GM12878 (cell line): ENCODE data around the gene DBN1. TPM values are rescaled to one million over a fixed set of nuclear protein-coding genes. Genes with fewer than 3 reads are reported as not detected.

Source experiments
- ATAC-seq: fragments of 200-7000 bp; cut with Tn5 transposase; 3 replicates; pipeline ENCODE4 v1.9.1; 2020; ENCODE audit warnings: mild to moderate bottlenecking, moderate library complexity
- BruUV-seq: library from RNA; stranded (reverse); fragments of 400-500 nt; replicated peaks from 2 replicates; lab custom pipeline; 2021; lab: Mats Ljungman, UMichigan
- CTCF ChIA-PET: fragments of 300-600 bp; sonication (Branson Sonifier 250); formaldehyde crosslinking; extraction: SDS; loops from one replicate; lab custom pipeline; 2021; ENCODE audit warnings: inconsistent platforms; lab: Yijun Ruan, JAX
- POLR2A ChIA-PET: fragments of 350-600 bp; formaldehyde crosslinking; extraction: SDS; loops from one replicate; lab custom pipeline; 2021; ENCODE audit warnings: inconsistent platforms; lab: Charles Lee
- RAD21 ChIA-PET: fragments of 300-600 bp; sonication (Branson Sonifier 250); formaldehyde crosslinking; loops from one replicate; lab custom pipeline; 2023; ENCODE audit warnings: antibody characterized with exemption; ENCODE audit not compliant: unreplicated experiment; lab: Charles Lee
- SMC1A ChIA-PET: fragments of 300-600 bp; sonication (Branson Sonifier 250); formaldehyde crosslinking; loops from one replicate; lab custom pipeline; 2023; ENCODE audit not compliant: unreplicated experiment, uncharacterized antibody; lab: Charles Lee
- DNase-seq: peaks from one replicate; pipeline ENCODE4 v3.0.0-alpha.2; 2011; ENCODE audit warnings: low read depth, low spot score
- FAIRE-seq: peaks from 3 replicates; lab custom pipeline; 2011; peaks lifted over from hg19 to GRCh38; lab: Jason Lieb, UNC
- H2AFZ ChIP-seq: 2 replicates; pipeline ENCODE4 v1.6.0; 2011; ENCODE audit warnings: low read depth, low read length, control low read depth; ENCODE audit not compliant: control insufficient read depth
- H3K27ac ChIP-seq: 2 replicates; pipeline ENCODE4 v1.5.1; 2011; ENCODE audit warnings: control low read depth; ENCODE audit not compliant: control insufficient read depth, insufficient read depth
- H3K27me3 ChIP-seq, 2 experiments: replicated peaks in 1 of 2; 2 replicates each; pipeline versions ENCODE4 v1.6.0 to v1.6.1; 2011; ENCODE audit warnings: low read length in 1 of 2; ENCODE audit not compliant: control insufficient read depth in 2 of 2, insufficient read depth in 2 of 2
- H3K36me3 ChIP-seq, 2 experiments: 2 replicates each; pipeline ENCODE4 v1.5.1; 2011; ENCODE audit warnings: low read length in 1 of 2; ENCODE audit not compliant: control insufficient read depth in 2 of 2, insufficient read depth in 2 of 2
- H3K4me1 ChIP-seq: 2 replicates; pipeline ENCODE4 v1.6.1; 2011; ENCODE audit warnings: mild to moderate bottlenecking, low read length, moderate library complexity, mixed read lengths; ENCODE audit not compliant: control insufficient read depth, insufficient read depth
- H3K4me2 ChIP-seq: 2 replicates; pipeline ENCODE4 v1.6.0; 2011; ENCODE audit warnings: control low read depth; ENCODE audit not compliant: control insufficient read depth, insufficient read depth
- H3K4me3 ChIP-seq: fragments of 200-600 bp; sonication (generic); 2 replicates; pipeline ENCODE4 v1.5.1; 2016
- H3K79me2 ChIP-seq: 2 replicates; pipeline ENCODE4 v1.6.0; 2011; ENCODE audit warnings: low read length; ENCODE audit not compliant: control insufficient read depth, insufficient read depth
- H3K9ac ChIP-seq: 2 replicates; pipeline ENCODE4 v1.8.0; 2011; ENCODE audit warnings: low read length, control low read depth, mixed read lengths; ENCODE audit not compliant: control insufficient read depth, insufficient read depth
- H3K9me3 ChIP-seq: replicated peaks from 3 replicates; pipeline ENCODE4 v1.5.1; 2011; ENCODE audit warnings: mild to moderate bottlenecking, low read length; ENCODE audit not compliant: control insufficient read depth, insufficient read depth
- H4K20me1 ChIP-seq: 2 replicates; pipeline ENCODE4 v1.6.0; 2011; ENCODE audit not compliant: control insufficient read depth, insufficient read depth
- ATF7 ChIP-seq: fragments of 450-650 bp; IDR thresholded peaks from 2 replicates; pipeline ENCODE4 v1.6.1; 2016; ENCODE audit warnings: low read depth, mild to moderate bottlenecking
- CEBPB ChIP-seq, 2 experiments: fragments of 150-350 bp in 1 of 2; IDR thresholded peaks; 2 replicates each; pipeline ENCODE4 v1.6.1; 2012 to 2014; ENCODE audit warnings: low read depth in 2 of 2, low read length in 2 of 2, borderline replicate concordance in 1 of 2, inconsistent platforms in 1 of 2
- DPF2 ChIP-seq: fragments of 450-650 bp; IDR thresholded peaks from 2 replicates; pipeline ENCODE4 v1.6.1; 2017; ENCODE audit warnings: mild to moderate bottlenecking
- EGR1 ChIP-seq, 2 experiments: IDR thresholded peaks; 1 replicate in 1 of 2; 2 replicates in 1 of 2; pipeline ENCODE4 v1.6.1; 2011 to 2012; ENCODE audit warnings: low read depth in 2 of 2, low read length in 2 of 2, borderline replicate concordance in 1 of 2, mild to moderate bottlenecking in 1 of 2, moderate library complexity in 1 of 2
- EZH2 ChIP-seq: IDR thresholded peaks from 2 replicates; pipeline ENCODE4 v1.6.1; 2012; ENCODE audit warnings: low read depth, mild to moderate bottlenecking, control low read depth, inconsistent platforms, low read length, borderline replicate concordance; ENCODE audit not compliant: control insufficient read depth
- HDAC2 ChIP-seq: fragments of 200-600 bp; sonication (generic); IDR thresholded peaks from 2 replicates; pipeline ENCODE4 v1.6.1; 2017
- IKZF1 ChIP-seq: fragments of 450-650 bp; conservative IDR thresholded peaks from 2 replicates; pipeline ENCODE4 v1.6.1; 2017; ENCODE audit warnings: antibody characterized with exemption, mild to moderate bottlenecking
- LARP7 ChIP-seq: fragments of 450-650 bp; IDR thresholded peaks from 2 replicates; pipeline ENCODE4 v1.6.1; 2017; ENCODE audit warnings: mild to moderate bottlenecking
- RCOR1 ChIP-seq: conservative IDR thresholded peaks from 2 replicates; pipeline ENCODE4 v1.6.1; 2012; ENCODE audit warnings: low read depth, low read length, improper control_type of control experiment
- RFX5 ChIP-seq: IDR thresholded peaks from 2 replicates; pipeline ENCODE4 v1.6.1; 2011; ENCODE audit warnings: low read depth, low read length, improper control_type of control experiment
- SMAD1 ChIP-seq: fragments of 450-650 bp; IDR thresholded peaks from 2 replicates; pipeline ENCODE4 v1.6.1; 2018; ENCODE audit warnings: mild to moderate bottlenecking, low read depth; ENCODE audit not compliant: partially characterized antibody
- SMARCA5 ChIP-seq: fragments of 450-650 bp; IDR thresholded peaks from 2 replicates; pipeline ENCODE4 v1.6.1; 2017; ENCODE audit warnings: mild to moderate bottlenecking
- SPI1 ChIP-seq: IDR thresholded peaks from 2 replicates; pipeline ENCODE4 v1.6.1; 2011; ENCODE audit warnings: low read depth, mild to moderate bottlenecking, low read length, moderate library complexity, borderline replicate concordance; ENCODE audit not compliant: insufficient read depth
- SUZ12 ChIP-seq: fragments of 200-600 bp; sonication (generic); IDR thresholded peaks from one replicate; pipeline ENCODE4 v1.6.1; 2018; ENCODE audit warnings: antibody characterized with exemption, mild to moderate bottlenecking; ENCODE audit not compliant: unreplicated experiment
- ZNF217 ChIP-seq: fragments of 450-650 bp; IDR thresholded peaks from 2 replicates; pipeline ENCODE4 v1.6.1; 2017; ENCODE audit warnings: antibody characterized with exemption, mild to moderate bottlenecking
- WGBS: methylation state at CpG from one replicate; pipeline ENCODE4 v1.1.6; 2016; ENCODE audit warnings: low lambda C conversion rate; ENCODE audit not compliant: insufficient replicate concordance, insufficient coverage; ENCODE audit errors: missing lambda C conversion rate; 5-methylcytosine and 5-hydroxymethylcytosine counted together
- in situ Hi-C: fragments of 300-500 bp; cut with MboI; formaldehyde crosslinking; loops from 9 replicates; pipeline ENCODE4 v1.14.3; 2018; ENCODE audit warnings: mixed read lengths
- intact Hi-C: fragments of 100-400 bp; cut with micrococcal nuclease; formaldehyde crosslinking; loops from one replicate; pipeline ENCODE4 v1.14.2; 2022; ENCODE audit not compliant: unreplicated experiment
- polyA plus RNA-seq, 11 experiments: library from polyadenylated mRNA; depleted of rRNA in 4 of 11; unstranded in 6 of 11; stranded (reverse) in 5 of 11; fragments of >200 nt; fragmentation: Nextera tagmentation in 4 of 11; fragmentation: Illumina TruSeq in 1 of 11; extraction: Ambion mirVana in 4 of 11; extraction: Trizol in 1 of 11; gene quantifications; 1 replicate in 1 of 11; 2 replicates in 10 of 11; pipeline versions ENCODE4 v1.2.1 to v1.2.3, GENCODE V29; 2011 to 2016; ENCODE audit warnings: inconsistent platforms in 2 of 11, missing spikeins in 2 of 11, low read depth in 1 of 11
- total RNA-seq, 4 experiments: library from RNA; depleted of rRNA in 3 of 4; stranded (reverse); fragments of >200 nt in 3 of 4; fragmentation: Illumina TruSeq in 1 of 4; extraction: Trizol in 1 of 4; gene quantifications; 2 replicates each; pipeline versions ENCODE4 v1.2.1 to v1.2.3, GENCODE V29; 2013 to 2021
- TF ChIP-seq, protein P1 (sequence below): fragments of 450-650 bp; IDR thresholded peaks from 2 replicates; pipeline ENCODE4 v1.6.1; 2017; ENCODE audit warnings: mild to moderate bottlenecking, moderate library complexity

Gene DBN1
- total and polyA plus RNA-seq, 10 of the 15 experiments (the other 5 are each of a cell fraction or from before 2014, with no cell fraction given) = 0.18 to 81.0 (median 27.9) TPM

- POLR2A ChIA-PET = interaction anchor here (0.5 to 4.2 kb wide), 11 partner anchors 10 to 346 kb away, joined by 3 to 19 read pairs (median 4); partner anchors contain the start of genes DOK3 and GRK6
- Histone ChIP-seq H3K36me3 (peaks cover 0 to 4% of the 10 kb centered on the region in 2 experiments; a peak in 2 of 4 replicates), H4K20me1 (no peaks in the 10 kb centered on the region), H3K27ac (no peak overlapping the region), H3K4me1 (peaks cover 49% of the 10 kb centered on the region), H3K9ac (no peak overlapping the region; the same call in 1 of the 2 replicates), H3K27me3 (no peaks in the 10 kb centered on the region; a peak in 1 of 4 replicates), H3K4me3 (peak overlapping the region; percentile 55; the same call in 1 of the 2 replicates), H2AFZ (peak overlapping the region; percentile 76), H3K4me2 (peak overlapping the region; percentile 64), H3K9me3 (no peaks in the 10 kb centered on the region), H3K79me2 (peaks cover 6% of the 10 kb centered on the region)
- RAD21 ChIA-PET = interaction anchor here (0.9 to 1.8 kb wide), 7 partner anchors 10 to 109 kb away, joined by 3 to 17 read pairs (median 6); no protein-coding TSS in a partner anchor
- intact Hi-C loops (no loop called here), in situ Hi-C loops (no loop called here)
- DNase-seq (no peak), FAIRE-seq (no peak), ATAC-seq (peak; percentile 7)
- WGBS = 15% methylated on average over 46 of the region's 48 CpGs
- SMC1A ChIA-PET = interaction anchor here (1.0 to 2.2 kb wide), 9 partner anchors 10 to 963 kb away, joined by 3 to 10 read pairs (median 4); no protein-coding TSS in a partner anchor
- BruUV-seq = no TSS peak
- TF ChIP-seq IKZF1 (0 out of 2 replicates have a peak, but pooled peaks have one; percentile 7), SUZ12 (no peak), SMAD1 (no peak), HDAC2 (no peak), DPF2 (0 out of 2 replicates have a peak, but pooled peaks have one; percentile 3), RFX5 (no peak), CEBPB (IDR thresholded peaks at IDR 0.05; ENCODE audit: borderline replicate concordance in 1 of 2, low read depth in 2 of 2, low read length in 2 of 2) (peak in 1 of 2 experiments; percentile 56; a peak in 1 of 4 replicates), SMARCA5 (0 out of 2 replicates have a peak, but pooled peaks have one; percentile 19), SPI1 (no peak), EGR1 (IDR thresholded peaks at IDR 0.05; ENCODE audit: borderline replicate concordance in 1 of 2, low read depth in 2 of 2, low read length in 2 of 2) (no peak), RCOR1 (0 out of 2 replicates have a peak, but pooled peaks have one; percentile 12), LARP7 (peak; percentile 69), ZNF217 (0 out of 2 replicates have a peak, but pooled peaks have one; percentile 6), ATF7 (no peak), EZH2 (0 out of 2 replicates have a peak, but pooled peaks have one; percentile 26)
- TF ChIP-seq, protein P1, sequence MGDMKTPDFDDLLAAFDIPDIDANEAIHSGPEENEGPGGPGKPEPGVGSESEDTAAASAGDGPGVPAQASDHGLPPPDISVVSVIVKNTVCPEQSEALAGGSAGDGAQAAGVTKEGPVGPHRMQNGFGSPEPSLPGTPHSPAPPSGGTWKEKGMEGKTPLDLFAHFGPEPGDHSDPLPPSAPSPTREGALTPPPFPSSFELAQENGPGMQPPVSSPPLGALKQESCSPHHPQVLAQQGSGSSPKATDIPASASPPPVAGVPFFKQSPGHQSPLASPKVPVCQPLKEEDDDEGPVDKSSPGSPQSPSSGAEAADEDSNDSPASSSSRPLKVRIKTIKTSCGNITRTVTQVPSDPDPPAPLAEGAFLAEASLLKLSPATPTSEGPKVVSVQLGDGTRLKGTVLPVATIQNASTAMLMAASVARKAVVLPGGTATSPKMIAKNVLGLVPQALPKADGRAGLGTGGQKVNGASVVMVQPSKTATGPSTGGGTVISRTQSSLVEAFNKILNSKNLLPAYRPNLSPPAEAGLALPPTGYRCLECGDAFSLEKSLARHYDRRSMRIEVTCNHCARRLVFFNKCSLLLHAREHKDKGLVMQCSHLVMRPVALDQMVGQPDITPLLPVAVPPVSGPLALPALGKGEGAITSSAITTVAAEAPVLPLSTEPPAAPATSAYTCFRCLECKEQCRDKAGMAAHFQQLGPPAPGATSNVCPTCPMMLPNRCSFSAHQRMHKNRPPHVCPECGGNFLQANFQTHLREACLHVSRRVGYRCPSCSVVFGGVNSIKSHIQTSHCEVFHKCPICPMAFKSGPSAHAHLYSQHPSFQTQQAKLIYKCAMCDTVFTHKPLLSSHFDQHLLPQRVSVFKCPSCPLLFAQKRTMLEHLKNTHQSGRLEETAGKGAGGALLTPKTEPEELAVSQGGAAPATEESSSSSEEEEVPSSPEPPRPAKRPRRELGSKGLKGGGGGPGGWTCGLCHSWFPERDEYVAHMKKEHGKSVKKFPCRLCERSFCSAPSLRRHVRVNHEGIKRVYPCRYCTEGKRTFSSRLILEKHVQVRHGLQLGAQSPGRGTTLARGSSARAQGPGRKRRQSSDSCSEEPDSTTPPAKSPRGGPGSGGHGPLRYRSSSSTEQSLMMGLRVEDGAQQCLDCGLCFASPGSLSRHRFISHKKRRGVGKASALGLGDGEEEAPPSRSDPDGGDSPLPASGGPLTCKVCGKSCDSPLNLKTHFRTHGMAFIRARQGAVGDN = 0 out of 2 replicates have a peak, but pooled peaks have one; percentile 34
- CTCF ChIA-PET = interaction anchor here (1.0 to 4.9 kb wide), 13 partner anchors 9 to 188 kb away, joined by 3 to 24 read pairs (median 5); partner anchors contain the start of genes DOK3 and F12
These were observed 24.8 kb upstream of the DBN1 start for GRCh38 chr5:177498013-177498787.
